Activated naive CD4-positive, alpha-beta T cell treated with Interleukin-2 at 50 U/mL for 16 hours (primary cell): ENCODE results near the gene RET.
"Not testable (repeated sequence)": the region's sequence is repeated elsewhere in the genome, so short reads cannot be mapped to it uniquely, and the experiment has no call there.

Experiments used
- DNase-seq: peaks from one replicate; pipeline ENCODE4 v3.0.0-alpha.2; 2020

Gene RET

DNA sequence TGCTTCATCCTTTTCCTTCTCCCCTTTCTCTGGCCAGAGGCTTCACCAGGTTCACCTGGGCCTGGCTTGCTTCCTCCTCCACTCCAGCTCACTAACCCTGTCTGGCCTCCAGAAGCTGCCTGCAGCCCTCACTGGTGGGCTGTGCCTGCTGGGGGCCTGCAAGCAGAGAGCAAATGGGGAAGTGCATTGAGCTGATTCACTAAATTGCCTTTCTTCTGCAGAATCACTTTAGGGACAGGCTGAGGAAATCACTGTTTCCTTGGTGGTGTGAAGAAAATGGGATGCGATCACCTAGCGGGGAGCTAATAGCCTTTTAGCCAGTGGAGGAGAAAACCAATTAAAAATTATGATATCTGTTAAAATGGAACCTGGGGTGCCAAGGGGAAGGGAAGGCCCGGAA, 3.0 kb downstream of the RET start:
- no peak for DNase-seq

DNA sequence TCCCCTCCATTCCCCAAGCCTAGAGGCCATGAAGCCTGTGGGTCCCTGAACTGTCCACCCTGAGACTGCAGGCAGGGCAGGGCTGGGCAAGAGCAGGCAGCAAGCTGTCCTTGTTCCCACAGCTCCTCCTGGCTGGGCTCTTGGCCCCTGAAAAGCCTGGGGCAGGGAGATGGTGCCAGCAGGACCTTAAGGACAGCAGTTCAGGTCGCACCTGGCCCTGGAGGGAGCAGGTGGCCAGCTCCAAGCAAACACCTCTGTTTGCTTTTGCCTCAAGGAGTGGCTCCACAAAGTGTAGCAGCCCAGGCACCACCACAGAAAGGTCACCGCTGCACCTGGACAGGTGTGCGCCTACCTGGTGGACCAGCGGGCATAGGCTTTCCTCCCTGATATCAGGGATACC, 5.2 kb downstream of the RET start:
- DNase-seq: no peak

DNA sequence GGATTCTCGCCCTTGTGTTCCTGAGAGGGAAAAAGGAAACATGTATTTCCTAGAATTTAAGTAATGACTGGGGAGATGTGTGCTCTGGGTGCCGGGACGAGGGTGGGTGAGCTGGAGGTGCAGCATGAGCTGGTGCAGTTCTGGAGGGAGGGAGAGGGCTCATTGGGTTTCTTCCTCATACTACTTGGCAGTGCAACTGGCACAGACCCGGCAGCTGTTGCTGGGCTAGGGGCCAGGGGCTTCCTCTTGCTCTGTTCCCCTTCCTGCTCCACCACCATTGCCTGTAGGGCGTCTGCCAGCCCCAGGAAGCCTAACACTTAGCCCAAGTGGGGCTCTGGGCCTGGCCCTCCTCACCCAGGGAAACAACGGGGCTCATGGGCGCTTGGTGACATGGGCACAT, 5.9 kb downstream of the RET start:
- DNase-seq: no peak

DNA sequence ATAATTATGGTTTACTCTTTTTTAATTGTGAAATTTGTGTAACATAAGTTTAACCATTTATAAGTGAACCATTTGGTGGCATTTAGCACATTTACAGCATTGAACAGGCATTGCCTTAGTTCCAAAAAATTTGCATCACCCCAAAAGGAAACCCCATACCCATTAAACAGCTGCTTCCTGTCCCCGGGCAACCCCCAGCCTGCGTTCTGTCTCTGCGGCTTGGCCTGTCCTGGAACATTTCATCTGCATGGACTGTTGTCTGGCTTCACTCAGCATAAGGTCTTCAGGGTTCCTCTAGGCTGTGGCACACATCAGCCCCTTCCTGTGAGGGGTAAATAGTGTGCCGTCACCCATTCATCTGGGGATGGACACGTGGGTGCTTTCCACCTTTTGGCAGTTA, 6.9 kb downstream of the RET start:
- no peak for DNase-seq

DNA sequence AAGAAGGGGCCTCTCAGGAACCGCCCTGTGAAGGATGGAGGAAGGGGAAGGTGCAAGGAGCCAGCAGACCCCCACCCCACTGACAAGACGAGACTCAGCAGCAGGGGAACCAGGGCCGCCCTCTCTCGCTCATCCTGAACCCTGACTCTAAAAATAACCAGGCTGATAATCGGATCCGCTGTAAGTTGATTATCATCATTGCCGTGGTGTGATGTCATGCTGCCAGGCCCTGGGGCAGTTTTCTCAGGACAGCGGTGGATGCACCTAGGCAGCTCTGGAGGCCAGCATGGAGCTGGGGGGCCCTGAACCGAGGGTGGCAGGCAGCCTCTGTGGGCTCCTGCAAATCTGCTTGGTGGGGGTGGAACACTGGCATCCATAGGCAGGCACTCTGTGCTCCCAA, 7.9 kb downstream of the RET start:
- no peak for DNase-seq

DNA sequence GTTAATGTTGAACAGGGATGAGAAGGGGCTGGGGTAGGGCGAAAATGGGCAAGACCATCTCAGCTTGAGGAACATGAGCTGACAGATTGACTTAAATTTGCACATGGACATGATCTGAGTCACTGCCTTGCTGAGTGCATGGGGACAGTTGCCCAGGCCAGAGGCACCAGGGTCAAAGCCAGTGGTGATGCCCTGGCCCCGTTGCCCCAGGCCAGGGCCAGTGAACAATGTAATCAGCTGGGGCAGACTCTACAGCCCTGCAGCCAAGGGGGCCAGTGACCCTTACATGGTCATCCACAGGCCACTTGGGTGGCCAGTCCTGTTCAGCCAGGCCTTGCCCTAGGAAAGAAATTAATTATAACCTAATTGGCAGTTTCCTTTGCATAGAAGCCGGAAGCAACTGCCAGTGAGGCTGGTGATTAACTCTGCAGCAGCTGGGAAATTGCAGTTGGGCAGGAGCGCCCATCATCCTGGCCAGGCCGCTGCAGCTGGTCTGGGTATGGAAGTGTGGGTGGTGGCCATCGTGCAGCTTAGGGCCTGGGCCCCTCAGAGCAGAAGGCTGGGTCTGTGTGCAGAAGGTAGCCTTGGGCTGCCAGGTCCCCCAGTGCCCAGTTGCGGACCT, 9.6 kb downstream of the RET start:
- no peak for DNase-seq

DNA sequence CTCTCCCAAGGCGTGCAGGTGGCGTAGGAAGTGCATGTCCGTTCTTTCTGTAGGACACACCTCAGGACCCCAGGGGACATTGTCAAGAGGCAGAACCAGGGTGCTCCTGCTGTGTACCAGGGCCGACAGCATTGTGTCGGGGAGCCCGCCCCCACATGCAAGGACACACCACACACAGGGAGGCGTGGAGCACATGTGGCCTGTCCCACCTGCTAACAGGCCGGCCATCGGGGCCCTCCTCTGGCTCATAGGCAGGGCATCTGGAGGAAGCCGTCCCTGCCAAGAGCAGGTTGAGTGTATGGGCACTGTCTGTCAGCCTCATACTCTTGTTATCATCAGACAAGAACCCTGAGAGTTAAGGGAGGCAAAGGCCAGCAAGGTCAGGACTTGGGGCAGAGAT, 12.7 kb downstream of the RET start:
- no peak for DNase-seq

DNA sequence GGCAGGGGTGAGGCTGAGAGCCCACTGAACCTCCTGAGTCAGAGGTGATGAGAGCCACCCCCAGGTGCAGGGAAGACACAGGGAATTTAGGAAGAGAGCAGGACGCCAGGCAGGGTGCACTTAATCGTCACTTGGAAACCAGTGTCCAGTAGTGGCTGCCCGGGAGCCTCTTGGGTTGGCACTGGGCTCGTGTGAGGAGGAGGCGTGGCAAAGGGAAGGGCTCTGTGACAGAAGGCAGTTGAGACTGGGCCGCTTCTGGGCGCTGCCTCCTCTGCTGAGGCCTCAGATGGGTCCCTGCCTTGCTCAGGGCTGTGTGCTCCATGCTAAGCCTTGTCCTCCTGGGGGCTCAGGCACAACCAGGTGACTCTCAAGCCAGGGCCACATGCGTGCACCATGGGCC, 13.3 kb downstream of the RET start:
- no peak for DNase-seq

DNA sequence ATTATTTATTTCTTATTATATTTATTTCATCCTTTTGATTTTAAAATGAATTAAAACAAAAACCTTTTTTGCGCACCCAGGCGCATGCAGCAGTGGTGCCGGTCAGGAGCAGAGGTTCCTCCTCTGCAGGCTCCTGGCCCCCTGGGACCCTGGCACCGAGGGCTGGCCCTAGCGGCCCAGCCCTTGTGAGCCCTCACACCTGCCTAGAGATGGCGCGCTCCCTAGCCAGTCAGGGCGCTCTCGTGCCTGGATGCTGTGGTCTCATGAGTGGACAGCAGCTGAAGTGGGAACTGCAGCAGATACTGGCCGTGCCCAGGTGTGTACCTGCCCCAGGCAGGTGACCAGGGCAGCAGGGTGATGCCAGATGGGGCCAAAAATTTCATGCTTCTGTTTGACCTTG, 13.8 kb downstream of the RET start:
- DNase-seq: no peak

DNA sequence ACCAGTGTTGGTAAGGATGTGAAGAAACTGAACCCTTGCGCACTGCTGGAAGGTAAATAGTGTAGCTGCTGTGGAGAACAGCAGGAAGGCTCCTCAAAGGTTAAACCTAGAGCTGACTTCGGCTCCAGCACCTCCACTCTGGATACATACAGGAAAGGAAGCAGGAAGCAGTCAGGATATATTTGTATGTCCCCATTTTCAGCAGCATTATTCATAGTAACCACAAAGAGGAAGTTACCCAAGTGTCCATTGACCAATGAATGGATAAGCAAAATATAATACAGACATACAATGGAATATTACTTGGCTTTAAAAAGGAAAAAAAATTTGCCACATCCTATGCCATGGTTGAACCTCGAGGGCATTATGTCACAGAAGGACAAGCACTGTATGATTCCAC, 15.0 kb downstream of the RET start:
- no peak for DNase-seq

DNA sequence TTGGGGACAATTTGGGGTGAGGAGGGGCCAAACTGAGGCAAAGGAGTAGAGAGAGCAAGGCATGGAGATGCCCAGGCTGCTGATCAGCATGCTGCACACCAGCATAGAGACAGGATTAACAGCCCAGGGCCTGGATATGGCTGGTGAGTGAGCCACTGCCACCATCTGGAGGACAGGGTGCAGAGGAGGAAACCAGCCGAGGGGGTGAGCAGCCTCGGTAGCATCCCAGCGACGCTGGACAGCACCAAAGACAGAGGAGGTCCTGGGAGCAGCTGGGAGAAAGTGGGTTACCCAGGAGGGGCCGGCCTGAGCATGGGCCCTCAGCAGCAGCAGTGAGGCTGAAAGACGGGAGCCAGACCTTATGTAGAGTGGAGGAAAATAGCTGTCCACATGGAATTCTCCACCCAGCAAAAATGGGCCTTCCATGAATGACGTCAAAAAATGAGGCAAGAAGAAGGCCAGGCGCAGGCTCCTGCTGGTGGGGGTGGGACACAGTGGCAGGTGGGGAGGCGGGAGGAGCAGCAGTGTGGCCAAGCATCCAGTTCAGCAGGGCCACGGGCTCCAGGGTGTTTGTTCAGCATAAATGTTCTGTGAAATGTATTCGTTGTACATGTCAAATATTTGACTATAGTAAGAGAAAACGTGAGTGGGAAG, 16.7 kb downstream of the RET start:
- DNase-seq: no peak

DNA sequence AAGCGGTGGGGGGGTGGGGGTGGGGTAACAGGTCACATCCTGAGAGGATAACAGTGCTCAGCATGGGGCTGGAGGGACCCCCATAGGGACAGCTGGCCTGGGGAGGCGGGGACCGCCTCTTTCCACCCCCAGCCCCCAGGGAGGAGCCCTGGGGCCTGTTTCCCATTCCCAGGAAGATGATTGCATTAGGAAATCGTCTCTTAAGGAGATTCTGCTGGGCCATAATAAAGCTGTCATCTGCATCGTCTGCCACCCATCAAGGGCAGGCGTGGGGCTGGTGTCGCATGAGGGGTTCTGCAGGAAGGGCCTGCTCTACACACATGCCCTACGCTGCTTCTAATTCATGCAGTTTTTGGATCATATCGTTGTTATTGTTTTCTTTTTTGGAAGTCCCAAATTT, 17.2 kb downstream of the RET start:
- DNase-seq: no peak

DNA sequence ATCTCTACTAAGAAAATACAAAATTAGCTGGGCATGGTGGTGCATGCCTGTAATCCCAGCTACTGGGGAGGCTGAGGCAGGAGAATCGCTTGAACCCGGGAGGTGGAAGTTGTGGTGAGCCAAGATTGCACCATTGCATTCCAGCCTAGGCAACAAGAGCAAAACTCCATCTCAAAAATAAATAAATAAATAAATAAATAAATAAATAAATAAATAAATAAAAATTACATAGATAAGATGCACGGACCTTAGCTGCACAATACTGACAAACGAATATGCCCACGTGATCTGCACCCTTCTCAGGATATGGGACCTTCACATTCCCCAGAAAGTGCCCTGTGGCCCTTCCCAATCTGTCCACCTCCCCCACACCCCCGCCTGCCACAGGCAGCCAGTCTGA, 22.5 kb downstream of the RET start:
- DNase-seq: not testable (repeated sequence)

DNA sequence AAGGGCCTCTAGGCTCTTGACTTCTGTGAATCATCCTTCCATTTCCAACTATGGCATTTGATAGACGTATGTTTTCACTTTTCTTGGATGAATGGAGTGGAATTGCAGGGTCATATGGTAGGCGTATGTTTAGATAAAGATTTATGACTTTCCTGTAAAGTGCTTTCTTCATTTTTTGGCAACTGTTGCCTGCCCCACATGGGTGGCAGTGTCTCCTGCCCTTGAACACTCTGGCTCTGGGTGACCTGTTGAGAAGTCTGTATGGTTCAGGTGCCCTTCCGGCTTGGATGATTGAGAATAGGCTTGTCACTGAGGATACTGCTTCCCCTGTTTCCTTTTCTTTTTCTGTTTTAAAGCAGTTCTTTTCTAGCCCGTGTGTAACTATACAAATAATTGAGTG, 23.1 kb downstream of the RET start:
- DNase-seq: no peak

DNA sequence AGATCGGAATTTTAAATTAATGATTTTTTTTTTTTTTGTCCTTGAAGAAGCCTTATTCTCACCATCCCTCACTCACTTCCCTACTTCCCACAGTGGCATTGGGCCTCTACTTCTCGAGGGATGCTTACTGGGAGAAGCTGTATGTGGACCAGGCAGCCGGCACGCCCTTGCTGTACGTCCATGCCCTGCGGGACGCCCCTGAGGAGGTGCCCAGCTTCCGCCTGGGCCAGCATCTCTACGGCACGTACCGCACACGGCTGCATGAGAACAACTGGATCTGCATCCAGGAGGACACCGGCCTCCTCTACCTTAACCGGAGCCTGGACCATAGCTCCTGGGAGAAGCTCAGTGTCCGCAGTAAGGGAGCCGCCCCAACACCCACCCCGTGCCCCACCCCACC, 23.5 kb downstream of the RET start:
- DNase-seq: no peak

DNA sequence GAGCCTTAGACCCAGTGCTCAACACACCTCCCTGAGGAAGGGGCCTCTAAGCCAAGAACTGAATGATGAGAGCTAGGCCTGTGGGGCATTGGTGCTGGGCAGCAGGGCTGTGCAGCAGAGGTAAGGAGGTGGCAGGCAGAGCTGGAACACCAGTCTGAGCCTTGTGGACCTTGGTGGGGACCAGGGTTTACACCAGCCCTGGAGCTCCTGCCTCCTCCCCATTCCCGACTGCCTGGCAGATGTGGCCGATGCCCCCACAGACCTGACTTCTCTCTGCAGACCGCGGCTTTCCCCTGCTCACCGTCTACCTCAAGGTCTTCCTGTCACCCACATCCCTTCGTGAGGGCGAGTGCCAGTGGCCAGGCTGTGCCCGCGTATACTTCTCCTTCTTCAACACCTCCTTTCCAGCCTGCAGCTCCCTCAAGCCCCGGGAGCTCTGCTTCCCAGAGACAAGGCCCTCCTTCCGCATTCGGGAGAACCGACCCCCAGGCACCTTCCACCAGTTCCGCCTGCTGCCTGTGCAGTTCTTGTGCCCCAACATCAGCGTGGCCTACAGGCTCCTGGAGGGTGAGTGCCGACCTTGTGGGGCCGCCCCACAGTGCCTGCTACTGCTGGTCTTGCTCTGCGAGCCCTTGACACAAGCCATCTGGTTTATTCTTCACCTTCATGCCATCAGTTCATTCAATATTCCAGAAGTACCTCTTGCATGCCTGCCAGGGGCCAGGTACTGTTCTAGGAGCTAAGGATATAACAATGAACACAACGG, 25.4 kb downstream of the RET start:
- no peak for DNase-seq

DNA sequence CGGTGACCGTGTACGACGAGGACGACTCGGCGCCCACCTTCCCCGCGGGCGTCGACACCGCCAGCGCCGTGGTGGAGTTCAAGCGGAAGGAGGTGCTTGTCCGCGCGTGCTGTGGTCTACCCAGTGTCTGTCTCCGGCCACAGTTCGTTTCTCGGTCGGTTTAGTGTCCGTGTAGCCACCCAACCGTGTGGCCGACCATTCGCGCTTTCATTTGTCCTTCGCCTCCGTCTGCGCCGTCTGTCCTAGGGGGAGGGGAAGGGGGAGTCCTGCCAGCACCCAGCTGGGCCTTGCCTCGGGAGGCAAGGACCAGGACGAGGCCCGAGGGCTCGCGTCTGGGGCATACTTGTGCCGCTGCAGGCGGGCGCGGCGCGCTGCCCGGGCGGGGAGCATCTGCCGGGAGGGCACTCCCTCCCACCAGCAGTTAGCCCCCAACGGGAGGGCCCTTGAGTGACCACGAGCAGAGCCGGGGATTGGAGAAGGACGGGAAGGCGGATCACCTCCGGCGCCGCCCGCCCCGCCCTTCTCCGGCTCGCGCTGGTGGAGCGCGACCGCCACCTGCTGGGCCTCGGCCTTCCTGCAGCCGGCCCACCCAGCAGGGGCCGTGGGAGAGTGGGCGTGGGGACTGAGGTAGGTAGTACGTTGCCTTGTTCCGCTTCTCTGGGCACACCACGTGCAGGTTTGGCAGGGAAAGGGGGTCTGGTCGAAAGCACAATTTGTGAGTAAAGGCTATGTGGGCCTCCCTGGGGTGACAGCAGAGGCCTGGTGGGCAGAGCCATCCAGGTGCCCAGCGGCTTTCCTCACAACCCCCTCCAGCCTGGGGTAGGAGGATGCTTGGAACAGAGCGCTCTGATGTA, 28.5 kb downstream of the RET start:
- DNase-seq: peak; percentile 83

DNA sequence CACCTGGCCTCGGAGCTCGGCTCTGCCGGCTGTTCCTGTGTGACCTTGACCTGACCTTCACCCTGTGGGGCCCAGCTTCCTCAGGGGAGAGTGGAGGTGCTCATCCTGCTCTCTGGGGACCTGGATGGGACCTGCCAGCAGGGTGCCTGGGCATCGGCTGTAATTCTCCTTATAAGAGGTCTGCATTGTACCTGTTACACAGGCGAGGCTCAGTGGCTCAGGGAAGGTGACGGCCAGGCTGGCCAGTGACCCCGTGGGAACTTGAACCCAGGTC, 29.0 kb downstream of the RET start:
- DNase-seq: no peak

DNA sequence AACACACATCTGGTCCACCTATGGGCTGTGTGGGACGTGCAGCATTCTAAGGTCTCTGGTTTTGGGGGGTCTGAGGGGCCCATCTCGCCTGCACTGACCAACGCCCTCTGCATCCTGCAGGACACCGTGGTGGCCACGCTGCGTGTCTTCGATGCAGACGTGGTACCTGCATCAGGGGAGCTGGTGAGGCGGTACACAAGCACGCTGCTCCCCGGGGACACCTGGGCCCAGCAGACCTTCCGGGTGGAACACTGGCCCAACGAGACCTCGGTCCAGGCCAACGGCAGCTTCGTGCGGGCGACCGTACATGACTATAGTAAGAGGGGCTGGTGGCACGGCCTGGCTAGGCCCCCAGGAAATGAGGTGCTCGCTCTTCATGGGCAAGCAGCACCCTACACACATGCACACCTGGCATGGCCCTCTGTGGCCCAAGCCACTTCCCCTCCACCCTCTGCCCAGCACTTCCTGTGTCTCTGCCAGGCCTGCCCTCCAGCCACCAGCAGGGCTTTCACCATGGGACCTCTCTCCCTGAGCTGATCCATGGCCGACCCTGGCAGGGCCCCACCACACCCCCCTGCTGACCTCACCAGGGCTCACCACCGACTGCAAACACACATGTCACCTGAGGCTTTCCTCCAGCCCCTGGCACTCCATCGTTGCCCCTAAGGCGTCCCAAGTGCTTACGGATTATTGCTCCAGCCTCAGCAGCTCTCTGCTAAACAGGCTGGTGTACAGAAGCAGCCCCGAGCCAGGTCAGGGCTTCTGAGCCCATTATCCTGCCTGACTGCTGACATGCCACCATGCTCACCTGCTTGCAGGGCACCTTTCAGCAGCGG, 29.6 kb downstream of the RET start:
- DNase-seq: no peak

DNA sequence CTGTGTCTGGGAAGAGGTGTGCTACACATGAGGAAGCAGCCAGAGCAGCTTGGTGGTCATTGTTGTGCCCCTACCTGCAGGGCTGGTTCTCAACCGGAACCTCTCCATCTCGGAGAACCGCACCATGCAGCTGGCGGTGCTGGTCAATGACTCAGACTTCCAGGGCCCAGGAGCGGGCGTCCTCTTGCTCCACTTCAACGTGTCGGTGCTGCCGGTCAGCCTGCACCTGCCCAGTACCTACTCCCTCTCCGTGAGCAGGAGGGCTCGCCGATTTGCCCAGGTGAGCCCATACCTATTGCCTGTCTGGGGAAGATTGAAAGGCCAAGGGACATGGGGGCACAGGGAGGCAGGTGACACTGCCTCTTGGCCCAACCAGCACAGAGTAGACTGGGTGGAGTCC, 32.1 kb downstream of the RET start:
- no peak for DNase-seq

DNA sequence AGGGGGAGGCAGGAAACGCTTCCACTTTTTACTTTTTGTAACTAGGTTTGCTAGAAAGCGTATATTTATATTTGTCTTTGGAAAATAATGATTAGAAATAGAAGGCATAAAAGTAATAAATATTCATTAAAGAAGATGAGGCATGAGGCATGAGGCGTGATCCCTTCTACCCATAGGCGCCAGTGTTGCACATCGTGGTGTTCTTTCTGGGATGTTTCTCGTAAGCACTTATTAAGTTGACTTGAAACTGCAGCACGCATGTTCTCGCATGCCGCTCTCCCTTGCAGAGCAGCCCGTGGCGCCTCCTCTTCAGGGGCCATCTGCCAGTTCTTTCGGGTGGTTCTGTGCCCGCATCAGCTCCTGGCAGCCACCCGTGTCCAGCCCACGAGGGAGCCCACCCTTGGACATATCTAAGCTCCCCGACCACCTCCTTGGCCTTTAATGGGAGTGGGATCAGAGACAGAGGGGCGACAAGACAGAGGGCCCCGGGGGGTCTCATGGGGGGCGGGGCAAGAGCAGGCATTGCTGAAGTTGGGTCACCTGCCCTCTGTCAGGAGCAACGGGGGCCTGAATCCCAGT, 32.9 kb downstream of the RET start:
- no peak for DNase-seq

DNA sequence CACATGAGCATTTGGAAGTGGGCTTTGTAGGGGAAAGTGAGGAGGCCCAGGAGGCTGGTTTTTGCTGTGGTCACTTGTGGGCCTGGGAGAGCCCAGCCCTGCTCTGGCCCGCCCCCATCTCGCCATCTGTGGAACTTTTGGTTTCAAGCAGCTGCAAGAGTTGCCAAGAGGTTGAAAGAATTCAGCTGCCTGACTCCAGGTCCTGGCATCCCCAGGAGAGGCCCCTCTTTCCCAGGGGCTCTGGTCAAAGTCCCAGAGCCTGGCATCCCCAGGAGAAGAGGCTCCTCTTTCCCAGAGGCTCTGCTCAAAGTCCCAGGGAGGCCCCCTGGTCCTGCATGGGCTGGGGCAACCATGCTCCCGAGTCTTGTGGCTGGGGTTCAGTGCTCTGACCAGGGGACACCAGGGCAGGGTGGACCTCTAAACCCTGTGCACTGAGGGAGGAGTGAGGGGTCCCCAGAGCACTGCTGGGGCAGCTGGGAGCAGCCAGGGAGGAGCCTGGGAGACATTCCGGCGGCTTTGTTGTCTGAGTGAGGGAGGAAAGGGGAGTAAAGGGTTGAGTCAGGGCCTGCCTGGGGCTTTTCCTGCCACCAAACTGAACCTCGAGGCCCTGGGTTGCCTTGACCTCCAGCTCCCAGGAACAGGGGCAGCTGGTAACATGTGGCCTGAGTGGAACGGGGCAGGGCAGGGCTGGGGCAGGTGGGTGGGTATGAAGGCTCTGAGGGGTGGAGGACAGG, 33.6 kb downstream of the RET start:
- DNase-seq: no peak
